LNCAP (cell line): Measurements from ENCODE around the gene THPO.
A peak's percentile ranks its signal among the peaks of the same experiment; 100 is the strongest.

Source experiments
- TF ChIP-seq, protein P1 (sequence below): fragments of 450-650 bp; IDR thresholded peaks from 2 replicates; pipeline ENCODE4 v1.5.1; 2017; ENCODE audit warnings: mild to moderate bottlenecking

Gene THPO

GRCh38 chr3:184378651-184379357 is 797 bp upstream of the THPO start:
- TF ChIP-seq, protein P1, sequence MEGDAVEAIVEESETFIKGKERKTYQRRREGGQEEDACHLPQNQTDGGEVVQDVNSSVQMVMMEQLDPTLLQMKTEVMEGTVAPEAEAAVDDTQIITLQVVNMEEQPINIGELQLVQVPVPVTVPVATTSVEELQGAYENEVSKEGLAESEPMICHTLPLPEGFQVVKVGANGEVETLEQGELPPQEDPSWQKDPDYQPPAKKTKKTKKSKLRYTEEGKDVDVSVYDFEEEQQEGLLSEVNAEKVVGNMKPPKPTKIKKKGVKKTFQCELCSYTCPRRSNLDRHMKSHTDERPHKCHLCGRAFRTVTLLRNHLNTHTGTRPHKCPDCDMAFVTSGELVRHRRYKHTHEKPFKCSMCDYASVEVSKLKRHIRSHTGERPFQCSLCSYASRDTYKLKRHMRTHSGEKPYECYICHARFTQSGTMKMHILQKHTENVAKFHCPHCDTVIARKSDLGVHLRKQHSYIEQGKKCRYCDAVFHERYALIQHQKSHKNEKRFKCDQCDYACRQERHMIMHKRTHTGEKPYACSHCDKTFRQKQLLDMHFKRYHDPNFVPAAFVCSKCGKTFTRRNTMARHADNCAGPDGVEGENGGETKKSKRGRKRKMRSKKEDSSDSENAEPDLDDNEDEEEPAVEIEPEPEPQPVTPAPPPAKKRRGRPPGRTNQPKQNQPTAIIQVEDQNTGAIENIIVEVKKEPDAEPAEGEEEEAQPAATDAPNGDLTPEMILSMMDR, result no peak

GRCh38 chr3:184377374-184377773 is 633 bp downstream of the THPO start:
- TF ChIP-seq, protein P1, result no peak

DNA sequence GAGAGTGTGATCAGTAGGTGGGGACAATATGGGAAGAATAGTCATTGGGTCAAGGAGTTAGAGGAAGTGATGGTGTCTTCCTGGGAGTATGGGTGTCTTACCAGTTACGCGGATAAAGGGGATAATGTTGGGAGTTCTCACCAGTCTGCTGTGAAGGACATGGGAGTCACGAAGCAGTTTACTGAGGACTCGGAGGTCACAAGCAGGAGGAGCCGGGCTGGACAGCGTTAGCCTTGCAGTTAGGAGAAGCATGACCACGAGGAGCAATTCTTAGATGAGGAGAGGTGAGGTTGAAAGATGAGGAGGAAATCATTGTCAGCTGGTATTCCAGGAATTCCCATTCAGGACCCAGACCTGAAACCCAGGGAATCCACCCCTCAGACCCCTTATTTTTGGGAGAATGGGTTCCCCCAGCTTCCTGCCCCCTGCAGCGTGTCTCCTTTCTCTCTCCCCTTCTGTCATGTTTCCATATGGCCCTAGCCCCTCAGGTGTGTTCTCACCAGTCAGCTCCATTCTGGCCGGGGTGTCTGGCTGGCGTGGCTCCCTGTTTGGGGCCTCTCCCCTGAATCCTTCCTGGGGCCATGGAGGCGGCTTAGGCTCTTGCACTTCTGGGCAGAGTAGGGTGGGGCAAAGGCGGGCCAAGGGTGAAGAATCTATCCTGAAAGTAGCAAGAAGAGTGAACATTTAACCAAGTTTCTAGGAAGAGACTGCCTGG is 2.1 kb downstream of the THPO start:
- TF ChIP-seq, protein P1, result no peak

DNA sequence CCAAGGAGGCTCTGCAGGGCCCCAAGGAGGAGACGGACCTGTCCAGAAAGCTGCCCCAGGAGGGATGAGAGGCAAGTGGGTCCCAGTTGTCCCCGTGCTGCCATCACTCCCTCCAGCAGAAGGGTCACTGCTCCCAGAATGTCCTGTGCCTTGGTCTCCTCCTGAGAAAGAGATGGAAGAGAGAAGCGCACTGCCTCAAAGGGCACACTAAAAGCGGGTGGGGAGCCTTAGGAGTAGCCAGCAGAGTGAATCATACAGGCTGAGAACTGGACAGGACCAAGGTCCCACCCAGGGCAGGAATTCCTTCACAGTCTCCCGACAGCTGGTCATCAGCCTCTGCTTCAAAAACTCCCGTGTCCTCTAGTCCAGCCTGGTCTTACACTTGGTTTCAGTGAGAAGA is 4.6 kb downstream of the THPO start:
- TF ChIP-seq, protein P1, result no peak

DNA sequence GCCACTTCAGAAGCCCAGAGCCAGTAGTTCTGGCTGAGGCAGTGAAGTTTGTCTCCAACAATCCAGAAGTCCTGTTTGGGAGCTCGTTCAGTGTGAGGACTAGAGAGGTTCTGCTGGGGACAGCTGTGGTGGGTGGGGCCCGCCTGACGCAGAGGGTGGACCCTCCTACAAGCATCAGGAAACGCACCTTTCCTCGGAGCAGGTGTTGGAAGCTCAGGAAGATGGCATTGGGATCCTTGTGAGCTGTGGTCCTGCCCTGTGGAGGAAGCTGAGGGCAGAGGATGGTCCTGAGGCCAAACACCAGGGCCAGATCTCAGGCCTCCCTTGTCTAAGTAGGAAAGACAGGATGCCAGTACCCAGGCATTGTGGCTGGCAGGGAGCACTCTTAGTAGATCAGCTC is 5.1 kb downstream of the THPO start:
- TF ChIP-seq, protein P1, result no peak

GRCh38 chr3:184372296-184372821 is 5.6 kb downstream of the THPO start:
- TF ChIP-seq, protein P1, result no peak

- TF ChIP-seq, protein P1, result peak; percentile 92
Measured at GRCh38 chr3:184371570-184372018, 6.4 kb downstream of the THPO start.
